Astrocyte of the cerebellum (primary cell): ENCODE results near the gene NAPB.
A peak's percentile ranks its signal among the peaks of the same experiment; 100 is the strongest.

Experiments
- DNase-seq: peaks from one replicate; pipeline ENCODE4 v3.0.0-alpha.2; 2011; ENCODE audit warnings: low read depth
- H3K4me3 ChIP-seq: 2 replicates; pipeline ENCODE4 v1.5.1; 2011; ENCODE audit warnings: mild to moderate bottlenecking, low read depth, low read length, moderate library complexity
- CTCF ChIP-seq: IDR thresholded peaks from 2 replicates; pipeline ENCODE4 v1.5.1; 2012; ENCODE audit warnings: low read length, low read depth, moderate library complexity, mild to moderate bottlenecking; ENCODE audit errors: missing control alignments
- in situ Hi-C: cut with HindIII; loops from 2 replicates; pipeline ENCODE4 v1.10.0; 2017; ENCODE audit warnings: low sequenced_read_pairs

NAPB gene

GRCh38 chr20:23448167-23448566 lies 26.9 kb upstream of the NAPB start:
- in situ Hi-C loops: no loop called here
- DNase-seq: no peak
- no peak for TF ChIP-seq CTCF
- H3K4me3 ChIP-seq: no peak overlapping the region

- DNase-seq: no peak
Measured at GRCh38 chr20:23446505-23446904, 25.2 kb upstream of the NAPB start.

GRCh38 chr20:23445596-23446217 lies 24.4 kb upstream of the NAPB start:
- no peak overlapping the region for H3K4me3 ChIP-seq
- no peak for TF ChIP-seq CTCF
- DNase-seq: no peak
- in situ Hi-C loops: no loop called here

More at GRCh38 chr20:23446505-23446904, 25.2 kb upstream of the NAPB start:
- H3K4me3 ChIP-seq: no peak overlapping the region
- peak; percentile 57 for TF ChIP-seq CTCF
- in situ Hi-C loops: no loop called here

- no peak for TF ChIP-seq CTCF
- in situ Hi-C loops: no loop called here
- H3K4me3 ChIP-seq: no peak overlapping the region
- no peak for DNase-seq
Measured at GRCh38 chr20:23444859-23445258, 23.6 kb upstream of the NAPB start.

- in situ Hi-C loops: no loop called here
Measured at GRCh38 chr20:23442436-23442835, 21.1 kb upstream of the NAPB start.

GRCh38 chr20:23441850-23442313 lies 20.6 kb upstream of the NAPB start:
- in situ Hi-C loops: no loop called here
- peak; percentile 60 for DNase-seq
- TF ChIP-seq CTCF: peak; percentile 94
- H3K4me3 ChIP-seq: no peak overlapping the region

More at GRCh38 chr20:23442436-23442835, 21.1 kb upstream of the NAPB start:
- TF ChIP-seq CTCF: no peak
- DNase-seq: no peak
- H3K4me3 ChIP-seq: no peak overlapping the region
